Measurements from ENCODE around the gene UGT1A9.

Gene UGT1A9

GRCh38 chr2:233754872-233755611, 83.3 kb downstream of the UGT1A9 start:
- TF ChIP-seq CTCF (IDR thresholded peaks at IDR 0.05; ENCODE audit: low read depth, low read length, missing control alignments) = no peak
- DNase-seq (ENCODE audit: low read depth) = no peak
- H3K4me3 ChIP-seq (ENCODE audit: low read depth, low read length) = no peak overlapping the region

GRCh38 chr2:233756429-233757081, 84.9 kb downstream of the UGT1A9 start:
- no peak overlapping the region for H3K4me3 ChIP-seq (ENCODE audit: low read depth, low read length)
- no peak for TF ChIP-seq CTCF (IDR thresholded peaks at IDR 0.05; ENCODE audit: low read depth, low read length, missing control alignments)
- DNase-seq (ENCODE audit: low read depth) = no peak

- no peak for TF ChIP-seq CTCF (IDR thresholded peaks at IDR 0.05; ENCODE audit: low read depth, low read length, missing control alignments)
Measured at GRCh38 chr2:233758141-233758540, 86.4 kb downstream of the UGT1A9 start.

GRCh38 chr2:233758849-233759248, 87.2 kb downstream of the UGT1A9 start:
- H3K4me3 ChIP-seq (ENCODE audit: low read depth, low read length) = no peak overlapping the region
- no peak for DNase-seq (ENCODE audit: low read depth)
- no peak for TF ChIP-seq CTCF (IDR thresholded peaks at IDR 0.05; ENCODE audit: low read depth, low read length, missing control alignments)

More at GRCh38 chr2:233758141-233758540, 86.4 kb downstream of the UGT1A9 start:
- no peak for DNase-seq (ENCODE audit: low read depth)
- H3K4me3 ChIP-seq (ENCODE audit: low read depth, low read length) = no peak overlapping the region

- no peak within 1 kb of the TSS for H3K4me3 ChIP-seq (ENCODE audit: low read depth, low read length)
- no peak for DNase-seq (ENCODE audit: low read depth)
- no peak for TF ChIP-seq CTCF (IDR thresholded peaks at IDR 0.05; ENCODE audit: low read depth, low read length, missing control alignments)
Measured at GRCh38 chr2:233760043-233760442, 88.3 kb downstream of the UGT1A9 start, which contains the start of gene UGT1A1. Gene UGT1A1 (plus strand): TSS chr2:233760270. CDS start chr2:233760288, 18 bp downstream.

- no peak for TF ChIP-seq CTCF (IDR thresholded peaks at IDR 0.05; ENCODE audit: low read depth, low read length, missing control alignments)
- no peak for DNase-seq (ENCODE audit: low read depth)
- no peak overlapping the region for H3K4me3 ChIP-seq (ENCODE audit: low read depth, low read length)
Measured at GRCh38 chr2:233761040-233761769, 89.5 kb downstream of the UGT1A9 start.
